HT1080 (cell line): ENCODE data around the gene RAMP3. TPM values are rescaled to one million over a fixed set of nuclear protein-coding genes. Genes with fewer than 3 reads are reported as not detected.

Source experiments
- DNase-seq: peaks from one replicate; pipeline ENCODE4 v3.0.0-alpha.2; 2015; ENCODE audit warnings: low read depth
- total RNA-seq: library from RNA; depleted of rRNA; stranded (reverse); fragments of >200 nt; shearing (Covaris generic); gene quantifications from 2 replicates; pipeline ENCODE4 v1.2.3, GENCODE V29; 2014; rRNA removed

The RAMP3 gene
- total RNA-seq, 1 experiment from 2014 or later, result not detected

DNA sequence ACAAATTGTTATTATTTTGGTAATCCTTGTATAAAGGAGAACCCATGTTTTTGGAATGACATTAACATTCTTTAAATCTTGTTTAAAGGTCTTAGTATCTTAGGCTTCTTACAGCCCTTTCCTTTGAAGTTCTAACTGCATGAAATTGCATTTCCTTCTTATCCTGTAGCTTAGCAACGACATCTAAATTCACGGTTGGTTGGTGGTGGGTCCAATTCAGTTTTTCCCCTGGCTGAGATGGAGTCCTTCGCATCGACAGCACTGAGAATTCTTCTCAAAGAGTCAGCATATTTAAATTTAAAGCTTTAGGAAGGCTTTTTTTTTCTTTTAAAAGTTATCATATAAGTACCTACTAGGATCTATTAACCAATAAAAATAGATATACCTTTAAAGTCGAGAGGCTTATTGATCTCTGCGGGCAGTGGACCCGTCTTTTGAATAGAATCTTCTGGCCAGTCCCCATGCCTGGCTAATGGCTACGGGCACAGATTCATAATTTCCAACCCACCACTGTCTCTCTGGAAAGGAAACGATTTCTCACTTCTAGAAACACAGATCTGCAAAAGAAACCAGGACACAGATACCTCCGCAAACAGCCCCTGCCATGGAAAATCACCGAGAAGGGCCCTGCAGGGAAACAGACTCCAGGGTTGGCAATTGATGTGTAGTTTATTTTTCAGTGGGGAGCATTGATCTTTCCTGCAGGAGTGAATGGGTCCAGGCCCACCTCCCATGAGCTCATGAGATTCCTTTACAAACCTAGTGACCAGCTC is 63.4 kb downstream of the RAMP3 start:
- DNase-seq, result no peak

GRCh38 chr7:45221896-45222604 is 64.5 kb downstream of the RAMP3 start:
- no peak for DNase-seq

- DNase-seq, result no peak
These were observed 65.5 kb downstream of the RAMP3 start for GRCh38 chr7:45223078-45223477.

- no peak for DNase-seq
These were observed 66.4 kb downstream of the RAMP3 start for GRCh38 chr7:45223728-45224630.

DNA sequence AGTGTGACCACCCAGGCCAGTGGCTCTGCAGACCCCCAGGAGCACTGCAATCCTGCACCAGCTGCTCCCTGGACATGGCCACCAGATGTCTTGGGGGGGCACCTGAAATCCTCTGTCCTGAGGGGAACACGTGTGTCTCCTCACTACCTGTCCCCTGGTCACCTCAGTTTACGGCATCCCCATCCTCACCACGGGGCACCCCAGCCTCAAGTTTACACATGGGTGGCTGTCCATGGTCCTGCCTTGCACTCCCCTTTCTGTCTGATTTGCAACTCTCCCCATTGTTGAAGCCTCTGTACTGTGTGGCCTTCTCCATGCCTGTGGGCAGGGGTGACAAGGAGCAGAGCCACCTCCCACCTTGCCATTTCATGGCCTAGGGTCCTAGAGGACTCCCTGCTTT is 67.2 kb downstream of the RAMP3 start:
- DNase-seq, result no peak

DNA sequence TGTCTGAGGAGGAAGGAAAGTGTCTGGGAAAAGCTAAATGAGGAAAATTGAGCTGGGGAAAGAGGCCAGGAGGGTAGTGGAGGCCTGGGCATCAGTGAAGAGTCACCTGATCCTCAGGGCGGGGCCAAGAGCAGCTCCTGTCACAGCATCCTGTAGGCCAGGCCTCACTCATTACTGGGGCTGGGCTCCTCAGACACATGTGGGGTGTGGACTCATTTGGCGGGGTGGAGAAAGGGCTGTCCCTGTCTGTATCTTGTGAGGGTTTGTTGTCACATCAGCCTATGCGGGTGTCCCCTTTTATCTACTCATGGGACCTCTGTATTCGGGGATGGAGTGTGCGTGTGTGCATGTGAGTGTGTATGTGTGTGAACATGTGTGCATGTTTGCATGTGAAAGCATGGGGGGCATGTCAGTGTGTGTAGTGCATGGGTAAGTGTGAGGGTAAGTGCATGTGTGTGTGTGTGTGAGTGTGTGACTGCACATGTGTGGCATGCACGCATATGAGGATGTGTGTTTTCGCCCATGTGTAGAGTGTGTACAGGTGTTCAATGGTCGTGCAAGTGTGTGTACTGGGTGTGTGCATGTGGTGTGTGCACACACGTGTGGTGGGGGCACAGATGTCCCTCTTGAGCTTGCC is 67.8 kb downstream of the RAMP3 start:
- no peak for DNase-seq

DNA sequence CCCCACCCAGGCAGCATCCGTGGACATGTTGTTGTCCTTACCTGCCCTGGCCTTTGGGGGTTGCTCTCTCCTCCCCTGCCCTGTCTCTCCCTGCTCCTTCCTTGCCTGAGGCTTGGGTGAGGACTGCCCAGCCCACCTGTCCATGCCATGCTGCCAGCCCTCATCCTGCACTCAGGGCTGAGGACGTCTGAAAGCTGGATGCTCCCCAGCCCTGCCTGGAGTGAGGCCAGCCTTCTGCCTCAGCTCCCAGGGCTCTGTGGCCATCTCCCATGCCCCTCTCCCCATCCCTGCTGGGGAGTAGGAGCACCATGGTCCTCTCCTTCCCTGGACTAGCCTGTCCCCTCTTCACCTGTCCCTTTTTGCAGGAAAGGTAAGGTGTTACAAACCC is 68.4 kb downstream of the RAMP3 start:
- DNase-seq, result no peak

DNA sequence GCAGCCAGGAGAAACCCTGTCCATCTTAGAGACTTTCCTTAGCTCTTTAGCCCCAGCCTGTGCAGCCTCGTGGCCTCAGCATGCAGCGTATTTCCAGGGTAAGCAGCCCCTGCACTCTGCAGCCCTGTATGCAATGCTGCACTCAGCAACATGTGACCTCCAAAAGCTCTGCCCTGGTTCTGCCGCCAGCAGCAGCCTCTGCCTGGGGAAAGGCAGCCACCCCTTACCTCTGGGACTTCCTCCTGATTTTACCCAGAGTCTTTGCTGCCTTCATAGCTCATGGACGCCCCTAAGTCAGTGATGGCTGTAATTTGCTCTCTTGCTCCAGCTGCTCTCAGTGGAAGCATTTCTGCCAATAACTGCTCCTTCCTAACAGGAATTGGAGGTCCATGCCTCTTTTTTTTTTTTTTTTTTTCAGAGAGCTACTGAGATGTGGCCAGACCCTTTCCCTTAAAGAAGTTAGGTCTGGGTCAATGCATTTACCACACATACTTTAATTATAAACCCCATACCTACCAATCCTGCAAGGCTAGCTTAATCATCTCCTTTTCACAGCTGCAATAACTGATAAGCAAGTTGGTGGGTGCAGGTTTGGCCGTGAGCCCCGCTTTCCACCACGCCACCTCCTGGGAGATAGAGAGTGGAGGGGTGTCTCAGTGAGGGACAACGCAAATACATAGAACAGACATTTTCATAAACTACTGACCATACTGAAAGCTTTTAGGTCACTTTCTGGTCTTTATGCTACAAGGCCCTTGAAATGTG is 71.7 kb downstream of the RAMP3 start:
- no peak for DNase-seq

- no peak for DNase-seq
These were observed 72.5 kb downstream of the RAMP3 start for GRCh38 chr7:45230083-45230482.

GRCh38 chr7:45230611-45231165 is 73.1 kb downstream of the RAMP3 start:
- no peak for DNase-seq

DNA sequence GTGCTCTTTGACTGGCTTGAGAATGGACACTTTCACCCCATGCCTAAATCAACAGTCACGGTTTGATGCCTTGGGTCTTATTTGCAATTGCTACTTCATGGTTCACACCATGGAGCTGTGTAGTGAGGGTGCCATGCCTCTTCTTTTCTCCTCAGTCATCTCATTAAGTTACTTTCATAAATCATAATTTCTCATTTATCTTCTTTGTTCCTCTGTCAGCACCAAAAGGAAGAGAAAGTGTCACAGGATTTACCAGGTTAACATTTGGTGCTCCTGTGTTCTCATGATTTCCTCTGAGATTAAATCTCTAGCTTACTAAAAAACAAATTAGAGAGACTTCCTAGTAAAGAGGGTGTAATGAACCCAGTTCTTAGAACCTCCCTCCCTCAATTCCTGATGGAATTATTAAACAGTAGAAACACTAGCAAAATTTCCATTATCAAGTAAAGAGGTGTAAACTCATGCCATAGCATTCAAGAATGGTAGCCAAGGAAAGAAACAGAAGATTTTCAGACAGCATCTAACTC is 75.7 kb downstream of the RAMP3 start:
- DNase-seq, result no peak

Other genes starting within 250 kb of the RAMP3 start
- gene MYO1G, start 178.8 kb upstream of the RAMP3 start, total RNA-seq, result 0.10 TPM in 1 of 2 replicates, not detected in the other
- 41.7 and 48.6 TPM in 2 replicates for gene CCM2, start 157.6 kb upstream of the RAMP3 start, total RNA-seq
- gene NACAD, start 68.8 kb upstream of the RAMP3 start, total RNA-seq, result 0.03 and 0.08 TPM in 2 replicates
- gene TBRG4, start 46.1 kb upstream of the RAMP3 start, total RNA-seq, result 157 and 161 TPM in 2 replicates